C4-2B (cell line): ENCODE measurements around the gene DSC2.

Source experiments
- ZFX ChIP-seq: fragments of 450-650 bp; IDR thresholded peaks from 2 replicates; pipeline ENCODE4 v1.6.1; 2017
- TF ChIP-seq, protein P1 (sequence below): fragments of 450-650 bp; conservative IDR thresholded peaks from 2 replicates; pipeline ENCODE4 v1.5.1; 2017; ENCODE audit warnings: mild to moderate bottlenecking

- TF ChIP-seq, protein P1, sequence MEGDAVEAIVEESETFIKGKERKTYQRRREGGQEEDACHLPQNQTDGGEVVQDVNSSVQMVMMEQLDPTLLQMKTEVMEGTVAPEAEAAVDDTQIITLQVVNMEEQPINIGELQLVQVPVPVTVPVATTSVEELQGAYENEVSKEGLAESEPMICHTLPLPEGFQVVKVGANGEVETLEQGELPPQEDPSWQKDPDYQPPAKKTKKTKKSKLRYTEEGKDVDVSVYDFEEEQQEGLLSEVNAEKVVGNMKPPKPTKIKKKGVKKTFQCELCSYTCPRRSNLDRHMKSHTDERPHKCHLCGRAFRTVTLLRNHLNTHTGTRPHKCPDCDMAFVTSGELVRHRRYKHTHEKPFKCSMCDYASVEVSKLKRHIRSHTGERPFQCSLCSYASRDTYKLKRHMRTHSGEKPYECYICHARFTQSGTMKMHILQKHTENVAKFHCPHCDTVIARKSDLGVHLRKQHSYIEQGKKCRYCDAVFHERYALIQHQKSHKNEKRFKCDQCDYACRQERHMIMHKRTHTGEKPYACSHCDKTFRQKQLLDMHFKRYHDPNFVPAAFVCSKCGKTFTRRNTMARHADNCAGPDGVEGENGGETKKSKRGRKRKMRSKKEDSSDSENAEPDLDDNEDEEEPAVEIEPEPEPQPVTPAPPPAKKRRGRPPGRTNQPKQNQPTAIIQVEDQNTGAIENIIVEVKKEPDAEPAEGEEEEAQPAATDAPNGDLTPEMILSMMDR = no peak
- no peak for TF ChIP-seq ZFX
Observed at GRCh38 chr18:31044926-31045325, 57.3 kb downstream of the DSC2 start.
